ENCODE results near the gene FGD5.

GRCh38 chr3:14872706-14873105 lies 53.9 kb downstream of the FGD5 start:
- no peak for TF ChIP-seq CTCF (IDR thresholded peaks at IDR 0.05)
- no peak for TF ChIP-seq ZFX (IDR thresholded peaks at IDR 0.05; ENCODE audit: borderline replicate concordance)
